GM18519 (cell line): Measurements from ENCODE around the gene RAB6A.
"Not testable (repeated sequence)": the region's sequence is repeated elsewhere in the genome, so short reads cannot be mapped to it uniquely, and the experiment has no call there.

Source experiments
- ATAC-seq: cut with Tn5 transposase; IDR thresholded peaks from one replicate; pipeline ENCODE4 v1.9.1; 2021; ENCODE audit warnings: mild to moderate bottlenecking, moderate library complexity; ENCODE audit not compliant: unreplicated experiment, low FRiP score

Gene RAB6A

DNA sequence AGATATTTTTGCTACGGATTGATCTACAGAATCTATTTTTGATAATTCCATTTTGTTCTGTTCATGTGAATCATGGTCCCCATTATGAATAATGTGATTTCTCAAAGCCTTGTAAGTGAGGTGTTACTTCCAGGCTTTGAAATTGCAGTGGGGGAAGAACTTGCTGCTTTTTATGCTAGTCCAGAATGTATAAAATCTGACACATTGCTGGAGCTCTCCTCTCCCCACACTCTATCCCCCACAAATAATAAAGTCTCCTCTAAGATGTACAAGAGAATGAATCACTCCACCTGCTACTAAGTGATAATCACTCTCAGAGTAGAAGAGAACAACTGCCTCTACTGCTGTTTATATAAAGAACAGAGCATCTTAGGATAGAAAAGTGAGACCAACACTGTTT is 5.9 kb upstream of the RAB6A start:
- no peak for ATAC-seq

DNA sequence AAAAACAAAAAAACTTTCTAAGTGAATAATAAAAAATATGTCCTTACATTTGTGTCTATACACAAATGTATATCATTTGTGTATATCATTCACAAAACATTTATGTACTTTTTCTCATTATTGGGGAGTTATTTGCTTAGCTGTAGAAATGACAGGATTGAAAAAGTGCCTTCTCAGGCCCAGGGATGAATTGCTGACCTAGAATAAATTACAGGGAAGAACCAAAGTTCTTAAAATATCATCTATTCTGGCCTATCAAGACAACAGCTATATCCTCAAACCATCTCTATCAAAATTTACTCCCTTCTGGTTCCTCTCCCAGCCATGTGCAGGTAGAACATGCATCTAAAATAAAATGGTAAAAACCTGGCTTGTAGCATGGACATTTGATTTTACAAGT is 1.9 kb upstream of the RAB6A start:
- ATAC-seq: no peak

DNA sequence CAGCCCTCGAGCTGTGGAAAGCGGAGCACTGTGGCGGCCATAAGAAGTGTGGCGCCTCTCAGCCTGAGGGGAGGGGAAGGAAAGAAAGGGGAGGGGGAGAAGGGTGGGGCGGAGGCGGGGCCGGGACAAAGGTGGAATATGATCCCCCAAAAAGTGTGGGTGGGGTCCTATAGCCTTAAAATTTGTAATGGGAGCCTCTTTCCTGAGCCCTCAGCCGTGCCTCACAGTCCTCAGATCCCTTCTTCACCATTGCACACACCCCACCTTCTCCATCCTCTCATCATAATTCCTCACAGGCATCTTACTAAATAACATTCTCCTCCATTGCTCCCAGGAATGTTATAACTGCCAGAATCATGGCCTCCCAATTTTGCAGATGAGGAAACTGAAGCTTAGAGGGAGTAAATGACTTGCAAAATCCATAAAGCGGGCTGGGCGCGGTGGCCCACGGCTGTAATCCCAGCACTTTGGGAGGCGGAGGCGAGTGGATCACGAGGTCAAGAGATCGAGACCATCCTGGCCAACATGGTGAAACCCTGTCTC is 600 bp upstream of the RAB6A start:
- no peak for ATAC-seq

DNA sequence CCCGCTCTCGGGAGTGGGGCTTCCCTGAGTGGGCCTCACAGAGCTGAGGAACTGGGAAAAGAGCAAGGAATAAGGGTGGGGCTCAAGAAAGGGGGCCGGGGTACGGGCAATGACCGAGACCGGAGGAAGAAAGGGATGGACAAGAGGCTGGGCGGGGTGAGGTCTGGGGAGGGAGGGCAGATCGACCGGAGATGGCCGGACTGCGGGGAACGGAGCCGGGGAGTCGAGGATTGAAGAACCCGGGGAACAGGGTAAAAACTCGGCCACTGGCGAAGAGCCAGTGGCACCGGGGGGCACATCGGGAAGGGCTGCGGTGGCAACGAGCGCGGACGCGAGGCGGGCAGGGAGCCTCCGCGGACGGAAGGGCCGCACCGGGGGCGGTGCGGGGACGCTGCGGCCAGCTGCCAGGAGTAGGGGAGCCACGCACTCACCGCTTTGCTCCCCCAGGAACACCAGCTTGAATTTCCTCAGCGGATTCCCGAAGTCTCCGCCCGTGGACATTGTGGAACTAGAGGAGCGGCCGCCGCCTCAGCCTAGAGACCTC is 667 bp downstream of the RAB6A start:
- ATAC-seq: no peak

DNA sequence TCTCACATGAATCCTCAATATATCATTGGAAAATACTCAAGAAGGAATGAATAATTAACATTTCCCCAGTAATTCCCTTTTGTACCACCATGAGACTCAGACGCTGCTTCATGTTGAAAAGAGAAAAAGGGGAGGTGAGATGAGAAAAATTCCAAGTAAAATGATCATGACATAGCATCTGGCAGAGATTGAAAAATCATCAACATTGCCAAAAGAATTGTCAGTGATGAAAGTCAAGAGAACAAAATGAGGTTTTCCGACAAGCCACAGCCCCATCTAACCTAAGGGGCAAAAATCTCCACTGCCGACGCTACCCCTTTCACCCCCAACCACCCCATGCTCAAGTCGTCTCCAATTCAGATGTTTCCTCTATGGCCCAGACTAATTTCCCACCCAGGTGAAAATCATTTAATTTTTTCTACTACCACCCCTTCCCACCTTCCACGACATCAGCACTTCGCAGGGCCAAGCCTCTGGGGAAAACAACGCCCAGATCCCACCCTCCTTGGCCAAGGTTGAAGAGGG is 1.2 kb downstream of the RAB6A start:
- no peak for ATAC-seq

DNA sequence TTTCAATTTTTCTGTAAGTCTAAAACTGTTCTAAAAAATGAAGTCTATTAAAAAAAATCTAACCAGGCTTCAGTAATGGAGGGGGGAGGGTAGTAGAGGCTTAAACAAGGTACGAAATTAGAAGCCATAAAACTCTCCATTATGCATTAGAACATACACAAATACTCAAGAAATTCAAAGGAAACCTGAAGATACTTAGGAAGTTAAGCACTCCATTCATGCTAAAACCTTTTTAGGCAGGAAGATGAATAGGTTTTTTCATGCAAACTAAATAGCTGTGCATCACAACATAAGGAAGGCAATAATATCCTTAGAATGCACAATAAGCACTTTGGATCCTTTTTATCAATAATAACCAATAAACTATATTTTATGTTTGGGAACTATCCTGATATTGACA is 2.4 kb downstream of the RAB6A start:
- no peak for ATAC-seq

DNA sequence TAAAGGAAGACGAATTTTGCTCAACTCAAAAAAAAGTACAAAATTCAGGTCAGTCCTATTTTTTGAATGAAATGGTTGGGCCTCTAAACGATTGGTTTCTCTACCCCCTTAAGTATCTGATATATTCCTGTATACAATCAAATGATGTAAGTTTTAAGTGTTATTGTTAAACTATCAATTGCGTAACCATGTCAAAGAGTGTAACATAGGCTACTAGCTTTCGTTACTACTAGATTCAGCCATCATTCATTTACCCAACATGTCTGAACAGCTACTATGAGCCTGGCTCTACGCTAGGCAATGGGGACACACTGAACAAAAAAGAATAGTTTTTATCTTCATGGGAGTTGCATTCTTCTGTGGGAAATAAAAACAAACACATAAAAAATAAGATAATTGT is 3.3 kb downstream of the RAB6A start:
- ATAC-seq: no peak

DNA sequence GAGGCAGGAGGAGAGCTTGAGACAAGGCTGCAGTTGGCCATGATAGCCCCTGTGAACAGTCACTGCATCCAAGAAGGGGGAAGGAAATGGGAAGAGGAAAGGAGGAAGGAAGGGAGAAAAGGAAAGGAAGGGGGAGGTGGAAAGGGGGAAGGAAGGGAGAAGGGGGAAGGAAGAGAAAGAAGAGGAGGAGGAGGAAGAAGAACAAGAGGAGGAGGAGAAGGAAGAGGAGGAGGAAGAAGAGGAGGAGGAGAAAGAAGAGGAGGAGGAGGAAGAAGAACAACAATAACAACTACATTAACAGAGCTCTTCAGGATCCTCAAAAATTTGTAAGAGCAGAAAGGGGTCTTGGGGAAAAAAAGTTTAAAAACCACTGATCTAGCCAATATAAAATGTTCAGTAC is 5.2 kb downstream of the RAB6A start:
- no peak for ATAC-seq

DNA sequence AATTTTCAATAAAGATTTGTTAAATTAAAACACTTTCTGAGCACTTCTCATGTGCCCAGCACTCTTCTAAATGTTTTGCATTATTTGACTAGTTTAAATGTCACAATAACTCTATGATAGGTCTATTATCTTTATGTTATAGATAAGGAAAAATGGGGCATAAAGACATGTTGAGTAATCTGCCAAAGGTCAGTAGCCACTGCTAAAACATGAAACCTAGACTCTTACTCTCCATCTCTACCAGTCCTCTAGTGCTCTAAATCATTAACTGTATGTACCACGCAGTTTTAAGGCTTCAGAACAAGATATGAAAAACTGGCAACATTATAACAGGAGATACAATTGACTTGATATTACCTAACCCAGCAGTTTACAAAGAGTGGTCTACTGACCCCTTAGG is 6.9 kb downstream of the RAB6A start:
- no peak for ATAC-seq

DNA sequence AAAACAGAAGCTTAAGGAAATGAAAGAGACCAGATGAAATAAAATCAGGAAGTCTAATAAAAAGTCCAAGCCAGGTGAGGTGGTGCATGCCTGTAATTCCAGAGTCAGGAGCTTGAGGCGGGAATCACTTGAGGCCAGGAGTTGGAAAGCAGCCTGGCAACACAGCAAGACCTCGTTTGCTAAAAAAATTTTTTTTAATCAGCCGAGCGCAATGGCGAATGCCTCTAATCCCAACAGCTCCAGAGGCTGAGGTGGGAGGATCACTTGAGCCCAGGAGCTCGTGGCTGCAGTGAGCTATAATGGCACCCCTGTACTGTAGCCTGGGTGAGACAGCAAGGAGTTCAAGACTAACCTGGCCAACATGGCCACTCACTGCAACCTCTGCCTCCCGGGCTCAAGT is 8.0 kb downstream of the RAB6A start:
- no peak for ATAC-seq

DNA sequence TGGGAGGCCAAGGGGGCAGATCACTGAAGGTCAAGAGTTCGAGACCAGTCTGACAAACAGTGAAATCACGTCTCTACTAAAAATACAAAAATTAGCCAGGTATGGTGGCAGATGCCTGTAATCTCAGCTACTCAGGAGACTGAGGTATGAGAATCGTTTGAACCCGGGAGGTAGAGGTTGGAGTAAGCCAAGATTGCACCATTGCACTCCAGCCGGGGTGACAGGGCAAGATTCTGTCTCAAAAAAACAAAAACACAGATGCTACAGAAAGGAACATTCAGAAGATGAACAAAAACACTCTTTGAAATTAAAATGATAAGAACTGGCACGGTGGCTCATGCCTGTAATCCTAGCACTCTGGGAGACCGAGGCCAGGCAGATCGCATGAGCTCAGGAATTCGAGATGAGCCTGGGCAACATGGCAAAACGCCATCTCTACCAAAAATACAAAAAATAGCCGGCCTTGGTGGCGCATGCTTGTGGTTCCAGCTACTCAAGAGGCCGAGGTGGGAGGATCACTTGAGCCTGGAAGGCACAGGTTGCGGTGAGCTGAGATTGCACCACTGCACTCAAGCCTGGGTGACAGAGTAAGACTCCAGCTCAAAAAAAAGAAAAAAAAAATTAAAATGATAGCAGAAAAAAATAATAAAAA is 8.5 kb downstream of the RAB6A start:
- no peak for ATAC-seq

DNA sequence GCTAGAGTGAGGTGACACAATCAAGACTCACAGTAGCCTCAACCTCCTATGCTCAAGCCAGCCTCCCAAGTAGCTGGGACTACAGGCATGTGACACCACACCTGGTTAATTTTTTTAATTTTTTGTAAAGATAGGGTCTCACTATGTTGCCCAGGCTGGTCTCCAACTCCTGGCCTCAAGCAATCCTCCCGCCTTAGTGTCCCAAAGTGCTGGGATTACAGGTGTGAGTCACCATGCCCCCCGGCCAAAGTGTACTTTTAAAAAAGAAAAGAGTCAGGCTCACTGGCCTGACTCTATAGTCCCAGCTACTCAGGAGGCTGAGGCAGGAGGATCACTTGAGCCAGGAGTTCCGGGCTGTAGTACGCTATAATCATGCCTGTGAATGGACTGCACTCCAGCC is 10.0 kb downstream of the RAB6A start:
- ATAC-seq: not testable (repeated sequence)

DNA sequence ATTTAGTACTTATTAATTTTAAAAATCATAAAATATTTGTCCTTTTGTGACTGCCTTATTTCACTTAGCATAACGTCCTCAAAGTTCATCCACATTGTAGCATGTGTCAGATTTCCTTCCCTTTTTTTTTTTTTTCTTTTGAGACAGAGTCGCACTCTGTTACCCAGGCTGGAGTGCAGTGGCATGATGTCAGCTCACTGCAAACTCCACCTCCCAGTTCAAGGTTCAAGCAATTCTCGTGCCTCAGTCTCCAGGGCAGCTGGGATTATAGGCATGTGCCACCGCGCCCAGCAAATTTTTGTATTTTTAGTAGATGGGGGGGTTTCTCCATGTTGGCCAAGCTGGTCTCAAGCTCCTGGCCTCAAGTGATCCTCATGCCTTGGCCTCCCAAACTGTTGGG is 10.6 kb downstream of the RAB6A start:
- no peak for ATAC-seq

DNA sequence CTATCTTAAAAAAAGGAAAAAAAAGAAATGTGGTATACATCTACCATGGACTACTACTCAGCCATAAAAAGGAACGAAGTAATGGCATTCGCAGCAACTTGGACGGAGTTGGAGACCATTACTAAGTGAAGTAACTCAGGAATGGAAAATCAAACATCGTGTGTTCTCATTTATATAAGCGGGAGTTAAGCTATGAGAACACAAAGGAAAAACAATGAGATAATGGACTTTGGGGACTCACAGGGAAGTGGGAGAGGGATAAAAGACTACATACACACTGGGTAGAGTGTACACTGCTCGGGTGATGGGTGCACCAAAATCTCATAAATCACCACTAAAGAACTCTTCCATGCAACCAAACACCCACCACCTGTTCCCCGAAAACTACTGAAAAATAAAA is 11.8 kb downstream of the RAB6A start:
- no peak for ATAC-seq

DNA sequence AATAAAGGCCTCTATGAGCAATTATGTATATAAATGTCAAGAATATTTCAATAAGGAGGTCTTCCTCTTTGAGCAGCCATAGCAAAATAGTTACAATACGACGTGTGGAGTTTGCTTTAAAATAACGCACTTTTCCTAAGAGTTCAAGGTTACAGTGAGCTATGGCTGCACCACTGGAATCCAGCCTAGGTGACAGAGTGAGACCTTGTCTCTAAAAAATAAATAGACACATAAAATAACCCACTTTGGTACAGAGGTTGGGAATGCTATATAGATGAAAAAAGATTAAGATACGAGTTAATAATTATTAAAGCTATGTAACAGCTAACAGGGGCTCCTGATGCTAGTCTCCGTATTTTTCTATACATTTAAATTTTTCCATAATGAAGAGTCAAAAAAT is 12.6 kb downstream of the RAB6A start:
- no peak for ATAC-seq

DNA sequence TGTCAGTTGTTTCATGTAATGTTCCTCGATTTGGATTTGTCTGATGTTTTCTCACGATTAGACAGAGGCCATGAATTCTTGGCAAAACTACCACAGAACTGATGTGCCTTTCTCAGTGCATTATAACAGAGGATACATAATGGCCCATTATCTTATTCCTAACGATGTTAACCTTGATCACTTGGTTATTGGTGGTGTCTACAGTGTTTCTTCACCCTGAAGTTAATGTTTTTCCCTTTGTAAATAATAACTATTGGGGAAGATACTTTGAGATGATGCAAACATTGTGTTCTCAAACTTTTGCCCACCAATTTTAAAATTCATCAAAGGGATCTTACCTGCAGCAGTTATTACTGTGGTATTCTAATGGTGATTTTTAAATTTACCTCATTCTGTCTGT is 13.1 kb downstream of the RAB6A start:
- no peak for ATAC-seq

DNA sequence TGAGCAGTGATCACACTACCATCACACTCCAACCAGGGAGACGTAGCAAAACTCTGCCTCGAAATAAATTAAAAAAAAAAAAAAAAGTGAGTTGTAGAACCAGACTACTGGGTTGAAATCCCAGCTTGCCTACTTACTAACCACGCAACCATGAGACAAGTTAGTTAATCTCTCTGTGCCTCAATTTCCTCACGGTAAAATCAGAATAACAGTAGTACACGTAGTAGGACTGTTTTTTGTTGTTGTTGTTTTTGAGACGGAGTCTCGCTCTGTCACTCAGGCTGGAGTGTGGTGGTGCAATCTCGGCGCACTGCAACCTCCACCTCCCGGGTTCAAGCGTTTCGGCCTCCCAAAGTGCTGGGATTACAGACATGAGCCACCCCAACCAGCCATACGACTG is 14.2 kb downstream of the RAB6A start:
- ATAC-seq: no peak

DNA sequence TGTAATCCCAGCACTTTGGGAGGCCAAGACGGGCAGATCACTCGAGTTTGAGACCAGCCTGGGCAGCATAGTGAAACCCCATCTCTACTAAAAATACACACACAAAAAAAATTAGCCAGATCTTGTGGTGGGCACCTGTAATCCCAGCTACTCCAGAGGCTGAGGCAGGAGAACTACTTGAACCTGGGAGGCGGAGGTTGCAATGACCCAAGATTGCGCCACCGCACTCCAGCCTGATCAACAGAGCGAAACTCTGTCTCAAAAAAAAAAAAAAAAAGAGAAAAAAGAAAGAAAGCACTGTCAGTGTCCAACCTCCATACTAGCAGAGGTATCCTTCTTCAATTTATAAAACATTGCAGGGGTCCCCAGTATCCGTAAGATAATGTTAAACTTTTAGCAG is 17.8 kb downstream of the RAB6A start:
- no peak for ATAC-seq

DNA sequence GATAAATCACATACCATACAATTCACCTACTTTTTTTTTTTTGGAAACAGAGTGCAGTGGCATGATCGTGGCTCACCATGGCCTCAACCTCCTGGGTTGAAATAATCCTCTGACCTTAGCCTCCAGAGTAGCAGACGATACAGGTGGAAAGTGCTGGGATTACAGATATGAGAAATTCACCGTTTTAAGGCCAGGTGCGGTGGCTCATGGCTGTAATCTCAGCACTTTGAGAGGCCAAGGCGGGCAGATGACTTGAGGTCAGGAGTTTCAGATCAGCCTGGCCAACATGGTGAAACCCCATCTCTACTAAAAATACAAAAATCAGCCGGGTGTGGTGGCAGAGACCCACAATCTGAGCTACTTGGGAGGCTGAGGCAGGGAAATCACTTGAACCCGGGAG is 24.9 kb downstream of the RAB6A start:
- not testable (repeated sequence) for ATAC-seq

DNA sequence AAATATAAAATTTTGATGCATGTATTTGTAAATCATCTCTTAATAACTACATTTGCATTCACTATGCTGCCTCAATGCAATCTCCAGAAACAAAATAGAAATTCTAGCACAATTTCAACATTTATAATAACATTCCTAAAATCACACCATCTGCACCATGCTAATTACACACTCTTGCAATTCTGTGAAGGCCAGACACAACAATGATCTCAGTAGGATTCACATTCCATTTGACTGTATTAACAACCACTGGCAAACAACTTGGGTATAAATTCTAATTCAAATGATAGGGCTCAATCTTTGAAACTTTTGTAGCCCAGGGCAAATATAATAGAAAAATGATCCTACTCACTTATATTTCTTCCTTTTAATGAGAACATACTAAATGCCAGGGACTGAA is 25.9 kb downstream of the RAB6A start:
- ATAC-seq: no peak

DNA sequence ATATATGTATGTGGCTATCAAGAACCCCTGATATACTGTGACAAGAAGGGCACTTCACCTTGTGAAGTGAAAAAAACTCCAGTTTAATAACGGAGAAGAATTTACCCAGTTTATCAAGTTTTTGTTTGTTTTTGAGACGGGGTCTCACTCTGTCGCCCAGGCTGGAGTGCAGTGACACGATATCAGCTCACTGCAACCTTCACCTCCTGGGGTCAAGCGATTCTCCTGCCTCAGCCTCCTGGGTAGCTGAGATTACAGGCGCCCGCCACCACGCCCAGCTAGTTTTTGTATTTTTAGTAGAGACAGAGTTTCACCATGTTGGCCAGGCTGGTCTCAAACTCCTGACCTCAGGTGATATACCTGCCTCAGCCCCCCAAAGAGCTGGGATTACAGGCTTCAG is 26.9 kb downstream of the RAB6A start:
- ATAC-seq: not testable (repeated sequence)

DNA sequence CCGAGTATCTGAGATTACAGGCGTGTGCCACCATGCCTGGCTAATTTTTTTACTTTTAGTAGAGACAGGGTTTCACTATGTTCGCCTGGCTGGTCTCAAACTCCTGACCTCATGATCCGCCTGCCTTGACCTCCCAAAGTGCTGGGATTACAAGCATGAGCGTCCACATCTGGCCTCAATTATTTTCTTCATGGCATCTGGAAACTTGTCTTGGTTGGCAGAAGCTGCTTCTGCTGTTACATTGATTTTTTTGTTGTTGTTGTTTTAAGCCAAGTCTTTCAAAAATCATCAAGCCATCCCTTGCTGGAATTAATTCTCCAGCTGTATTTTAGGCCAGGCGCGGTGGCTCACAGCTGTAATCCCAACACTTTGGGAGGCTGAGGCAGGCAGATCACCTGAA is 27.9 kb downstream of the RAB6A start:
- ATAC-seq: not testable (repeated sequence)
